HG02610 (cell line): ENCODE results near the gene PXMP2.
A peak's percentile ranks its signal among the peaks of the same experiment; 100 is the strongest.

Experiments used
- ATAC-seq: cut with Tn5 transposase; IDR thresholded peaks from one replicate; pipeline ENCODE4 v1.9.1; 2021; ENCODE audit warnings: mild to moderate bottlenecking, moderate library complexity; ENCODE audit not compliant: unreplicated experiment

PXMP2 gene

GRCh38 chr12:132687211-132688164, at the start of gene PXMP2, which contains the start of gene POLE:
PXMP2 (plus strand) TSS chr12:132687587; CDS start chr12:132687671, 84 bp downstream.
POLE (minus strand) TSS chr12:132687342; CDS start chr12:132687315, 27 bp downstream.
- ATAC-seq = peak; percentile 96

- ATAC-seq = no peak
These were observed 49.6 kb upstream of the PXMP2 start for GRCh38 chr12:132637811-132638210.

DNA sequence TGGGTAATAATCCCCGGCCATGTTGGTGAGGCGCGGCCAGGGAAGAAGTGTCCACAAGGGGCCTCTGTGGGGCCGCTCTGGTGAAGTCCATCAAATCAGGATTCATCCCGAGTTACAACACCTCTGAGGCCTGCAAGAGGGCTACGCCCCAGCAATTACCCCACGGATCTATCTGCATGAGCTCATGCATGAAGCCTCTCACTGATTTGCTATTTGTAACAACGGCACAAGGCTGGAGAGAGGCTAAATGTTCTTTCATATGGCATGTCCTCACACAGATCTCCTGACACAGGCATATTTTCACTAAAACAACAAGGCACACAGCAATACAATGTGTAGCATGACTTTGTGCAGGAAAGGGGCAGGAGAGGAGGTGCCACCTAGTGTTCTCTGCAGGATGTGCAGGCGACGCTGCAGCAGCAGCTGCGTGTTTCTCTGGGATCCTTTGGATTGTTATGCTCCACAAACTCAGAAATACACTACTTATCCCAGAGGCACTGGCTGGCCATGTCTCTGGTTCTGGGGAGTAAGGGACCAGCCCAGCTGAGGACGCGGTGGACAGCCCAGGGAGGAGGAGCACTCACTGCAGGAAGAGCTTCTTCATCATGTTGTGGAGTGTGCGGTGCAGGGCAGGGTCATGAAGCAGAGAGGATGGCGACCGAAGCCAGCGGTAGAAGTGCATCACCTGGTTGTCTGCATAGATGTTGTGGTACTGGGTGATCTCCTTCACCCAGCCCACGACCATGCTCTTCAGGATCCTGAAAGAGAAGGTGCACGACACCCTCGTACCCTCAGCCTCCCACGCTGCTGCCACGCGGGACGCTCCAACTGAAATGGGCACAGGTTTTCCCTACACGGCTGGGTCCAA, 48.6 kb upstream of the PXMP2 start:
- no peak for ATAC-seq

DNA sequence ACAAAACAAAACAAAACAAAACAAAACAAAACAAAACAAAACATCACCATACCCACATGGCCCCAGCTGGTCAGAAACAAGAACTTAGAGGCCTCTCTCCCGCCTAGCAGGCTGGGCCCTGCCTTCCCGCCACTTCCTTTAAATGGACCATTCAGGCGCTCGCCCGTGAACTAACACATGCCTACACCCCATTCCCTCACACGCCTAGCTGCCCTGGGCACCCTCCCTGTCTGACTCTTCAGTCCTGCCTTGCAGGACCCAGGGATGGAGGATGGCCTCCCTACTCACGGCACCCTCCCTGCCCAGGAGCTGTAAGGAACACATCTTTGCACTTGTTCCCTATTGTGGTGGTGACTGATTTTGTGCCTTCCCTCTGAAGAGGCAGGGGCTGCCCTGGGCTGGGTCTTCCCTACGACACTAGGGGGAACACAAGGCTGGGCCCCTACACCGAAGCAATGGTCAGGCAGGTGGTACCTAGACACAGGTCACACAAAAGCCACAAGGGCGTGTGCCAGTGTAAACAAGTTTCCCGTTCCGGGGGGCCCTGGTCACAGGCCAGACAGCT, 47.3 kb upstream of the PXMP2 start:
- no peak for ATAC-seq

DNA sequence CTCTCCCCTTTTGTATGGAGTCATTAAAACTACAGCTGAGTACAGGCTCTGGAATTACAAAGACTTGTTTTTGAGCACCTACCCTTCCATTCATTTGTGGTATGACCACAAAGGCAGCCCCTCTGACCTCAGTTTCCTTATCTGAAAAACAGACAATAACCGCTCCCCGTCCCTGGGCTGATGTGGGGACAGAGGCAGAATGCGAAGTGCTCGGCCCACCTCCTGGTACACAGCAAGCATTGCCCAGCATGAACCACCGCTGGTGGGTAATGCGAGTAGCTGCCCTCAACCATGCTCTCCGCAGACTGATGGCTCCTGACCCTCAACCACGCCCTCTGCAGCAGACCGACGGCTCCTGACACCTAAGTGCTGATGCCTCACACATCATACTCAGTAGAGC, 46.5 kb upstream of the PXMP2 start:
- ATAC-seq = no peak

- ATAC-seq = no peak
These were observed 45.4 kb upstream of the PXMP2 start for GRCh38 chr12:132641811-132642650.

- no peak for ATAC-seq
These were observed 44.2 kb upstream of the PXMP2 start for GRCh38 chr12:132642846-132643835.

DNA sequence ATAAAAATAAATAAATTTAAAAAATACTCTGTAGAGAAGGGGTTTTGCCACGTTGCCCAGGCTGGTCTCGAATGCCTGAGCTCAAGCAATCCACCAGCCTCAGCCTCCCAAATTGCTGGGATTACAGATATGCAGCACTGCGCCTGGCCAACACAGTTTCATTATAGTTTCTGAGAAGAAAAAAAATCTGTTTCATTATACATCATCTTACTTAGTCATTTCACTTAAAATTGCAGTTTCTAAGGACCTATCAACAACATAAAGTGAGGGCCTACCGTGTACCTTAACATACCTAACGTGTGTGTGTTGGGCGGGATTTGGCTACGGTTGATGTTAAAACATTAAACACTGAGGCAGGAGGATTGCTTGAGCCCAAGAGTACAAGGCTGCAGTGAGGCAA, 40.5 kb upstream of the PXMP2 start:
- ATAC-seq = no peak

DNA sequence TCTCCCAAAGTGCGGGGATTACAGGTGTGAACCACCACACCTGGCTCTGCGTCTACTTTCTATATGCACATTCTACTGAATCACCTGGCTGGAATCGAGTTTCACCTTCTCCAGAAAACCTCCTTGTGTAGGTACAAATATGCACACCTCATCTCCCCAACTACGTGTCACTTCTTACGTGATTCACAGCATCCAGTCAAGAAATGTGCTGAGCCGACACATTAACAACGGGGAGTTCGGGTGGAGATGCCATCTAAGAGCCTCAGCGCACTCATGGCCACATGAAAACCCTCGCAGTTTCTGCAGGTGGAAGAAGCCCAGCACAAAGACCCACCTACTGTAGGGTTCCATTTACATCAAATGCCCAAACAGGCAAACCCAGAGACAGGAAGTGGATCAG, 39.5 kb upstream of the PXMP2 start:
- ATAC-seq = no peak

DNA sequence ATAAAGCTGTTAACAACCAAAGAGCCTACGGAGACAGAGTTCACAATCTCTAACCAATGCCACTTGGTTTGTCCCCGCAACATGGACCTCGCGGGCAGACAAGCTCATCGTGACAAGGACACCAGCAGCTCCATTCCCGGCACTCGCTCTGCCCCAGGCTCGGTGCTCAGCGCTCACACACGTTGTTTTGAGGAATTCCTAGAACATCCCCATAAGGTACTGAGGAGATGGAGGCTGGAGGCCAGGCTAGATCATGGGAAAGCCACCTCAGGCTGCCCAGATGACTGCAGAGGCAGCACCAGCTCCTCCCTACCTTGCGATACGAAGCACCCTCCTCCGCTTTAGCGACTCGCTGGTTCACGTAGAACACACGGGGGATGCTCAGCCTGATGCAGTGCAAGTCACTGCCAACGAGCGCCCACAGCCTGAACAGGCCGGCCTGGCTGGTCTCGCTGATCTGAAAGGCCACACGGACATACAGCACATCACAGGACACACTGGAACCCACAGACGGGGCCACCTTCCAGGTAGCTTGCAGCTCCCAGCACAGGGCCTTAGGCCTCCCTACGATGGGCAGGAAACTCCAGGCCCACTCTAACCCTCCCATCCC, 38.7 kb upstream of the PXMP2 start:
- no peak for ATAC-seq

GRCh38 chr12:132649226-132649945, 38.0 kb upstream of the PXMP2 start:
- ATAC-seq = no peak

- no peak for ATAC-seq
These were observed 35.8 kb upstream of the PXMP2 start for GRCh38 chr12:132651444-132652100.

- ATAC-seq = no peak
These were observed 33.7 kb upstream of the PXMP2 start for GRCh38 chr12:132653567-132654290.

- ATAC-seq = no peak
These were observed 30.2 kb upstream of the PXMP2 start for GRCh38 chr12:132657004-132657727.

DNA sequence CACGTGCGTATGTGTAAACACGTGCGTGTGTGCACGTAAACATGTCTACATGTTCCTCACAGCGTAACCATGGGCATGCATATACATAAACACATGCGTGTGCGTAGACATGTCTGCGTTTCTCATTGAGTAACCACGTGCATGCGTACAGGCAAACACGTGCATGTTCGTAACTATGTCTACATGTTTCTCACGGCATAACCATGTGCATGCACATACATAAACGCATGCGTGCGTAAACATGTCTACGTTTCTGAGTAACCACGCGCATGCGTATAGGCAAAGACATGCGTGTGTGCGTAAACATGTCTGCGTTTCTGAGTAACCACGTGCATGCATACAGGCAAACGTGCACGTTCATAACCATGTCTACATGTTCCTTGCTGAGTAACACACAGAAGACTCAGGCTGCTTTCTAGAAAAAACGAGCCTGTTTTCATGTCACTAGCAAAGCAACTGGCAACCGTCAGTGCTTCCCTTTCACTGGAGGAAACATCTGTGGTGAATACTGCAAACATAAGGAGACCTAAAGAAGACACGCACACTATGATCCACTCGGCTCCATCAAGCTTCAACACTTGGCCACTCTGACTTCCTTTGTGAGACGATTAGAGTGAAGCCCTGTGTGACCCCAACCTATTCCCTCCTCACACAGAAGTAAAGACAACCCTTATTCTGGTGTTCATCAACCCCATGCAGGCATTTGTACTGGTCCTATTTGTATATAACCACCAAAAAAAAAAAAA, 29.1 kb upstream of the PXMP2 start:
- no peak for ATAC-seq

DNA sequence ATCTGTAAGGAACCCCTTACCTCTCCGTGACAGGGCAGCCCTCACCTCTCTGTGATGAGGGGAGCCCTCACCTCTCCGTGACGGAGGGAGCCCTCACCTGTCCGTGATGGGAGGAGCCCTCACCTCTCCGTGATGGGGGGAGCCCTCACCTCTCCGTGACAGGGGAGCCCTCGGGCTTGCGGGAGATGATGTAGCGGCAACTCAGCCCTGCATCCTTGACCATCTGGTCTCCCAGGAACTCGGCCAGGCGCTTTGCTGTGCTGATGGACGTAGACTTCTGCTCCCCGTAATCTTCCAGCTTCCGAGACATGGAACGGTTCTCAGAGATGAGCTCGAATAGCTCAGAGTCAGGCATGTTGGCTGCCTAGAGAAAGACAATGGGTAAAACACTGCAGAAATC, 28.2 kb upstream of the PXMP2 start:
- ATAC-seq = no peak
